Endometrial microvascular endothelial cells (primary cell): ENCODE data around the gene MIER1. TPM values are rescaled to one million over a fixed set of nuclear protein-coding genes. Genes with fewer than 3 reads are reported as not detected.
"Not testable (repeated sequence)": the region's sequence is repeated elsewhere in the genome, so short reads cannot be mapped to it uniquely, and the experiment has no call there.

Experiments
- in situ Hi-C: cut with HindIII; loops from 2 replicates; pipeline ENCODE4 v1.10.0; 2017; ENCODE audit warnings: low sequenced_read_pairs, low pct_unique_long_range_greater_than_20kb; ENCODE audit errors: inconsistent ontology term
- total RNA-seq: library from RNA; depleted of rRNA; stranded (reverse); fragments of >200 nt; gene quantifications from one replicate; pipeline ENCODE4 v1.2.3, GENCODE V29; 2015; ENCODE audit errors: inconsistent ontology term

Gene MIER1
- 24.5 TPM for total RNA-seq

DNA sequence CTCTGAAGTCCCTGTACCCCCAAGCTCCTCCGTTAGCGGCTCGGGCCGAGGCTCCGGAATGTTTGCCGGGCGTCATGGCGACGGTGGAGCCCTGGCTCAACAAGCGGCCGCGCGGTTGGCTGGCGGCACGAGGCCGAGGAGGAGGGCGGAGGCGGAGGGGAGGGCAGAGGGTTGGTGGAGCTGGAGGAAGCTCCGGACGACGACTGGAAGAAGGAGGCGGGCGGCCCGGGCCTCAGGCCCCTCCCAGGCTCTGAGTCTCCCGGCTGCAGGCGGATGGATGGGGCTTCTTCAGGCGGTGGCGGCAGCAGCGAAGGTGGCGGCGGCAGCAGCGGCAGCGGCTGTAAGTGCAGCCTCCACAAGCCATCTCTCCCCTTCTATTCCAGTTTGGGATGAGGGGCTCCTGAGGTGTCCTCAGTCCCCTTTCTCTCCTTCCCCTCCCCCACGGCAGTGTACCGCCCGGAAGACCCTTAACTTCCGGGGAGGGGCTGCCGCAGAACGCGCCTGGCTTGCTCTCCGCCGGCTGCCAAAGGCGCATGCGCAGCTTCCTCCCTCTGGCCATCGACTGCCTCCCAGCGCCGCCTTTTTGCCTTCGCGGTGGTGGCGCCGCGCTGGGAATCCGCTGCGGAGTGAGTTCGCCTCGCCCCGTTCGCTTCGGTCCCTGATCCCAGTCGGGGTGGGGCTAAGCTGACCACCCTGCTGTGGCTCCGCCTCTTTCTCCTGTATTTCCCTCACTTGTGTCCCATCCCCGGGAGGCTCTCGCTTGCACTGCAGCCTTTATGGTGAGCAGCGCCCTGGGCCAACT is at the start of gene MIER1, which contains the start of gene DNAI4:
Gene MIER1, plus strand, starts transcription at position 235 of the 802 bp plus-strand sequence. Its CDS starts 39 bp downstream, at position 274.
Gene DNAI4, minus strand, starts transcription at position 101 of the 802 bp plus-strand sequence. Its CDS starts 25 bp downstream, at position 76.
- in situ Hi-C loops, result no loop called here

DNA sequence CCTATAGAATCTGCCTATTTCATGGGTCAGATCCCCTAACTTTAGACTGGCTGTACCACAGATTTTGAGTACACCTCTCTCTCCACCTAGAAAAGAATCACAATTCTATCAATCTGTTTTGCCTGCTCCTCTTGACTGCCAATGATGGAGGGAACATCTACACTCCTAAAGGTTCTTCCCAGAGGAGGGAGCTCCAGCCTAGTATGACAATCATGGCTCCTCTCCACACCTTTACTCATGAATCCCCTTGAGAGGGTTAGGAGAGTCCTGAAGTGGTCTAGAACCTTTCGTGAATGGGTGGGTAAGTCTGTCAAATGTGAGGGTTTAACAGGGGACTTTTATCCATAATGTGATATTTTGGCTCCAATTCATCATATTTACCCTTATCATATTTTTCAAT is 48.1 kb upstream of the MIER1 start:
- in situ Hi-C loops, result no loop called here

DNA sequence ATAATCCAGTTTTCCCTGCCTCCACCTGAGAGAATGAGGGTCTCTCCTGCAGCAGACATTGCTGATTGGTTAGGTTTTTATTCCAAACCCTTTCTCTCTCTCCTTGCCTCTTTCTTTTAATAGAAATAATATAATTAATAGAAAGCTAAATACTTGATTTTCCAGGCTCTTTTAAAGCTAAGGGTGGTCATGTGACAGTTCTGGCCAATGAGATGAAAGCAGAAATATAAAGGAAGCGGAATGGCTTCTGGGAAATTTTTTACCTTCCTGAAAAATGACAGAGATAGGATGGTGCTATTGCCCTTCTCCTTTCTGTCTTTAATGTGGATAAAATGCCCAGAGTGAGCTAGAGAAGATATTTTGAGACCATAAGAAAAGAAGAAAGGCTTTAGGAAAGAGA is 35.8 kb upstream of the MIER1 start:
- in situ Hi-C loops, result no loop called here

DNA sequence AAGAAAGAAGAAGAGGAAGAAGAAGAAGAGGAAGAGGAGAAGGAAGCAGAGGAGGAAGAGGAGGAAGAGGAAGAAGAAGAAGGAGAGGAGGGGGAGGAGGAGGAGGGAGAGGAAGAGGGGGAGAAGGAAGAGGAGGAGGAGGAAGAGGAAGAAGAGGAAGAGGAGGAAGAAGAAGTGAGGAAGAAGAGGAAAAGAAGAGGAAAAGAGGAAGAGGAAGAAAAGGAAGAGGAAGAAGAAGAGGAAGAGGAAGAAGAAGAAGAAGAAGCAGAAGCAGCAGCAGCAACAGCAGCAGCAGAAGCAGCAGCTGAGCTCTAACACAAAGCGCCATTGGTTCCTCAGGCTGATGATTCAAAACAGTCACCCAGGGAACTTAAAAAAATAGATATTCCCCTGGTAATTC is 34.2 kb upstream of the MIER1 start:
- in situ Hi-C loops, result no loop called here

DNA sequence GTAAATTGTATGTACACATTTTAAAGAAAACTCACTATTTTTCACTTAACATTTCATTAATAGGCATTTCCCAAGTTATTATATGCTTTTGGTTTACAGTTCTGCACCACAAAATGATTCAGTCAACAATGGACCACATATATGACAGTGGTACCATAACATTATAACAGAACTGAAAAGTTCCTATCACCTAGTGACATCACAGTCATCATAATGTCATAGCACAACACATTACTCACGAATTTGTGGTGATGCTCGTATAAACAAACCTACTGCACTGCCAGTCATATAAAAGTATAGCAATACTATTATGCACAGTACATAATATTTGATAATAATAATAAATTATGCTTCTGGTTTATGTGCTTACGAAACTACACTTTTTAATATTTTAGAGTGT is 31.1 kb upstream of the MIER1 start:
- in situ Hi-C loops, result no loop called here

DNA sequence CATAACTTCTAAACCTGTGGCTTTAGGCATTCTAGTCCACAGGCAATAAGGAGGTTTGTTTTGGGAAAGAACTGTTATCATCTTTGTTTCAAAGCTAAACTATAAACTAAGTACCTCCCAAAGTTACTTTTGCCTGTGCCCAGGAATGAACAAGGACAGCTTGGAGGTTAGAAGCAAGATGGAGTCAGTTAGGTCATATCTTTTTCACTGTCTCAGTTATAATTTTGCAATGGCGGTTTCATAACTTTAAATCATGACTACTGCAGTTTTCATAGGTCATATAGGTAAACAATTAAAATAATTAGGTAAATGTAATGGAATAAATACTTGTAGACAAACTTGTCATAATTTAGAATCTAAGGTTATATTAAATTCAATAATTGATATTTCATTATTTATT is 9.6 kb upstream of the MIER1 start:
- in situ Hi-C loops, result not testable (repeated sequence)

DNA sequence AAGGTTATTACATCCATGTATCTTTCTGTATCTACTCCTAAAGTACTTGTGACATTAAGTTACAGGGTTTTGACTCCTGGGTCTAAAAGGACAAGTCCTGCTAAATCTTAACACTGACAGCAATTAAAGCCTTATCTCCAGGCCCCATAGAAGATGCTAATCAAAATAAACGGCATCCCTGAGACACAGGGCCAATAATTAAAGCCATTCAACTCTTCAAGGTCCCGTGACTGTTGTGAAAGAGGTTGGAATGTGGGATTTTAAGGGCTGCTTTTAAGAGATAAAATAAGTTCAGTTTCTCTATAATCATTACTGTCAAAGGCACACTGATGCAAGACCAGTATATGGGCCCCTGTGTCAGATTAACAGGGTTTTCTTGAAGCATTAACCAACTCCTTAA is 8.5 kb upstream of the MIER1 start:
- in situ Hi-C loops, result no loop called here

DNA sequence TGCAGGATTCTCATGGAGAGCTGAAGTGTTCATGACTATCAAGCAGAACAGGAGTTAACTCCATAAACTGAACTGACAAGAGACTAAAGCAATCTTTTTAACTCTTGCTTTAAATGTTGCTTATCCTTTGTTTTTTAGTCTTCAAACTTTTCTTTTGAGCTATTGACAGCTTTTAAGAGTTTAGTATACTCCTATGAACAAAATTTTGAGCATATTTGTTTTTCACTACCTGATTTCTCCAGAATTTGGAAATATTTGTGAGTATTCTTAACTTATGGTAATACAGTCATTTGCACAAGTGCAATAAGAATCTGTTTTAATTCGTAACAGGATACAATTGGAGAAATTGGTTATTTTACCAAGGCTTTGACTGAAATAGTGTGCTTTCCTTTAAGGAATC is 7.3 kb upstream of the MIER1 start:
- in situ Hi-C loops, result no loop called here

DNA sequence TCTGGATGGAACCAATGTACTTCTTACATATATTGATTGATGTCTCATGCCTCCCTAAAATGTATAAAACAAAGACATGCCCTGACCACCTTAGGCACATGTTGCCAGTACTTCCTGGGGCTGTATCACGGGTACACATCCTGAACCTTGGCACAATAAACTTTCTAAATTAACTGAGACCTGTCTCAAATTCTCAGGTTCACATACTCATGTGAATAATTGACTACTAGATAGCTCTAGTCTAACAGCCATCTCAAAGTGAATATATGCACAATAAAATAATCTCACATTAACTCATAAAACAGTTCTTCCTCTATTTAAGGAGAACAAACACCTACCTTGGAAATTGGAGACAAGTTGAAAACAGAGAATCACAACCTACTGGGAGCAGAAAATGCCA is 5.7 kb upstream of the MIER1 start:
- in situ Hi-C loops, result no loop called here

DNA sequence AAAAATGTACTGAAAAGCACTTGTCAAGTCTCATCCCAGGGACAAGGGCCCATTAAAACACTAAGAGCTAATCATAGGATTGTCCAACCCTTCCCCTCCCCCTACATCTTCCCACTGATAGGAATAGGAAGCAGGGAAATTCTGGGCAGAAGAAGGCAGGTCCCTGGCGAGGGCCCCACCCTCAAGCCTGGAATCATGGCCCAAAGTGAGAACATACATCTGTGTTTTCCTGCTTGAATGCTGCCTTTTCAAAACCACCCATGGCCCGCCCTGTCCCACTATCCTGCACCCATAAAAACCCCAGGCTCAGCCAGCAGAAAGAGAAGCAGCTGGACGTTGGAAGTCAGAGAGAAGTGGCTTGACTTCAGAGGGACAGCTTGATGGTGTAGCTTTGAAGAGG is 5.0 kb upstream of the MIER1 start:
- in situ Hi-C loops, result no loop called here

DNA sequence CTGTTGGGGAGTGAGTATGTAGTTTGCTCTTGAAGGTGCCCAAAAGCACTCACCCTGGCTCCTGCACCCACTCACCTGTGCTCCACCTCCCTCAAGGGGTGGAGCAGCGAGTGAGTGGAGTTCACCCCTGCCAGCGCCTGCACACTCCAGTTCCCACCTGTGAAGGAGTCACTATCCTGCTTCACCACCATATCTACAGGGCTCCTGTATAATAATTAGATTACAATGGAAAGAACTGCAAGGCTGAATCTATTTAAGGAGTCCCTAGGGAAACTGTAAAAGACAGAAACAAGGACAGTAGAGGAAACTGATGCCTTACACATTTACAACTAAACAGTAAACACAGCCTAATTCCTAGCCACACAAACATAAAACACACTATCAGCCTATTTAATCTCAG is 4.2 kb upstream of the MIER1 start:
- in situ Hi-C loops, result no loop called here

DNA sequence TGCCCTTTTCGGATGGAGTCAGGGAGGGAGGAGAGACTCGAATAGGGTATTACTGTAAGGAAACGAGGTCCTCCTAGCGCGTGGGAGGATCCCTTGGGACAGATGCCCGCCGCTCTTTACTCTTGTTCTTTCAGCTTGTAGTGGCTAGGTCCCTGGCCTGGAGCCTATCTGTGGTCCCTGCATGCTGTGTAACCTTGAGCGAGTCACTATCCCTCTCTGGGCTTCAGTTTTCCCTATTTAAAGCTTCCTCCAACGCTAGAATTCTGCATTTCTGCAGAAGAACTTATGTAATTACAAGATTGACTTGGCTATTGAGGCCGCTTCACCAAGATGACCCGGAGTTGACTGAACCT is 744 bp downstream of the MIER1 start:
- in situ Hi-C loops, result no loop called here

DNA sequence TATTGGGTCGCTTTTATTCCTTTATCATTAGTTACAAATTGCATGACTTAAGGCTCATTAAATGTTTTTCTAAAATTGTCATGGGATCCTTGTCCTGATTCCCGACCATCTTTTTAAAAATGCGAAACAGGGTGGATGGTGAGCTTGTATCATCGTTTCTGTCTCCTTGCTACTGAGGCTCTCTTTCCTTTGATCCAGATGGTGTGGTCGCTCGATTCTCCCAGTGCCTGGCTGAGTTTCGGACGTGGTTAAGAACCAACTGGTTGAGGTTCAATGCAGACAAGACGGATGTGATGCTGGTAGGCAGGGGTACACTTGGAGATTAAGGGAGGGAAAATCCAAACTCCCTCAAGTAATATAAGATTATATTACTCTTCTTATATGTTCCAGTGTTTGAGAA is 1.2 kb downstream of the MIER1 start:
- in situ Hi-C loops, result no loop called here

DNA sequence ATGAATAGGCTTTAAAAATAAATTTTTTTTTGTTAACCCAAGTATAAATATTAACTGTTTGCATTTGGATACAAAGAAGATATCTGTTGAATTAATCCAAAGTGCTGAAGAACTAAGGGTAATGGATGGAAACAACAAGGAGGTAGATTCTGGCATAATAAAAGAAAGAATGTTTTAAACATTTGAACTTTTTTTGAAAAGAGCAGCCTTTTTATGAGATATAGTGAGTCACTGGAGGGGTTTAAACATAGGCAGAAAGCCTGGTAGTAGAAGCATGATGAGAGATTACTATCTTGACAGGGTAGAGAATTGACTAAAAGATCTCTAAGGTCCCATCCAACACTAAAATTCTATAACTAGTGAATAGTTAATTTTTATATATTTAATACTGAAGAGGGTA is 2.7 kb downstream of the MIER1 start:
- in situ Hi-C loops, result no loop called here

DNA sequence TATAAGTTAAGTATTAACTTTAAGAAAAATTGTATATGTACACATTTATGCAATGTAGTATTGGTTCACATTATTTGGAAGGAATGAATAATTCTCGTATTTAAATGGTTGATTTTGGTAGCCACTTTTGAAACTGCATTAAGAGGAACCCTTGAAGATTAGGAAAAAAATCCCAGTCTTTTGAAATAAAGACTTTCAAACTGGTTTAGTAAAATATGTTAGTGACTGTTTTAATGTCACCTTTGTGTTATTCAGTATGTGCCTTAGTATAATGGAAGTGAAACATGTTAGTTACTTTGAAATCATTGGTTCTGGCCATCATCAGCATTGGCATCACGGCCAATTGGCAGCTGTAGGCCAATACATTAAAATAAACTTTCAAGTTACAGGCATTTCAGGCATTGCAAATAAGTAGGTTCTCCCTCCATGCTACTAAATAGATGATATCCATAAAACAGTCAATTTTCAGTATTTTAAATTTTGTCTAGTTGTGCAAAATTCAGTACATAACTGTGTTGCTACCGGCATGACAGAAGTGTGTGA is 4.4 kb downstream of the MIER1 start:
- in situ Hi-C loops, result no loop called here

DNA sequence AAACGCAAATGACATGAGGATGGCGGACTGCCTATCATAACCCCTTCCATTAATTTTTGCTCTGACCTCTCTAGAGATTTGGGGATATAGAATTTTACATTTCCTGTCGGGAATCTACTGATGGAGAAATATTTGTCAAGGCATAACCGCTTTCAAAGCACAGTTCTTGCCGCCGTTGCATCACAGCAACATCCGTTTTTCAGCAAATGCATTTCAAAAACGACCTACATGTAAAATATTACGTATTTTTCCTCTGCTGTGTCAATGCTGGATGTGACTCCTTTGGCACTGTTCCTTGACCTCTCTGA is 4.9 kb downstream of the MIER1 start:
- in situ Hi-C loops, result no loop called here

DNA sequence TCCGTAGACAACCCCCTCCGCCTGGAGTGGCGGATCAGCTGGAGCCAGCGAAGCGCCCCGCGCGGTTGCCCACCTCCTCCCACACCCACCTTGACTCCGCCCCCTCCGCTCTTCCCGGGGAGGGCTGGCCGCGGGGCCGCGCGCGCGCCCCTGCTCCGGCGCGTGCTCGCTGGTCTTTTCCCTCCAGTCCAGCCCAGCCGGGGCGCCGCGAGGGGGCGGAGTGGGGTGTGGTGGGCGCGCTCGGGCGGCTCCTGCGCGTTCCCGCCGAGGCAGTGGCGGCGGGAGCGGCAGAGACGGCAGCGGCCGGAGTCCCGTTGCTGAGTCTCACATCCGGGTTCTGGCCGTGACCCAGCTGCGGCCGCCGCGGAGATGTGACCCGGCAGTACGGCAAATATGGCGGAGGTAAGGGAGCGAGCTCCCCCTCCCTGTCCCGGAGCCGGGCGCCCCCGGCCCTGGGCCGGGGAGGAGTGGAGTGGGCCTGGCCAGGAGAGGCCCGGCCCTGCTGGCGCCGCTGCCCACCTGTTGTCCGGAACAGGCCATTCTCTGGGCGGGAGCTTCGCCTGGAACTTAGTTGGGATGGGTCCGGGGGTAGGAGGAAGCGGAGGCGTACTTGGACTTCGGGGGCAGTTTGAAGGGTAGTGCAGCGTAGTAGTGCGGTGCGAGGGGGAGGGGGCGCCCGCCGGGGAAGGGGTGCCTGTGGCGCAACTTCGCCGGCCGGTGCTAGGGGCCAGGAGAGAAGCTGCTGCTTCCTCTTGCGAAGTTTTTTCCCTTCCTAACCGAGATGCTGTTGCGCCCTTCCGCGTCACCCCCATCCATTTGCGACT is 5.4 kb downstream of the MIER1 start:
- in situ Hi-C loops, result no loop called here

DNA sequence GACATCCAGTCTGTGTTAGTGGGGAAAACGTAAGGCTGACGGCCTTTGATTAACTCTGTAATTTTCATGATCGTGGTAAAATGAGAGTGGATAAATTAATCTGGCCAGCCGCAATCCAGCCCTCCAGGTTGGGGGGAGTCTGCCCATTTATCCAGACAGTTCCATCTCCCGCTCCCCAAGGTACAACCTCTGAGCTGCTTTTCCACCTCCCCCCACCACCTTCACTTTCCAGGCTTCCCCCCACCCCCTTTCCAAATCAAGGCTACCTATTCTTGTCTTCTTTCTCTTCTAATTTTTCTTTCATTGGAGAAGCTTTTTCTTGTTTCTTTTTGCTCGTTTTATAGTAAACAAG is 6.0 kb downstream of the MIER1 start:
- in situ Hi-C loops, result no loop called here

DNA sequence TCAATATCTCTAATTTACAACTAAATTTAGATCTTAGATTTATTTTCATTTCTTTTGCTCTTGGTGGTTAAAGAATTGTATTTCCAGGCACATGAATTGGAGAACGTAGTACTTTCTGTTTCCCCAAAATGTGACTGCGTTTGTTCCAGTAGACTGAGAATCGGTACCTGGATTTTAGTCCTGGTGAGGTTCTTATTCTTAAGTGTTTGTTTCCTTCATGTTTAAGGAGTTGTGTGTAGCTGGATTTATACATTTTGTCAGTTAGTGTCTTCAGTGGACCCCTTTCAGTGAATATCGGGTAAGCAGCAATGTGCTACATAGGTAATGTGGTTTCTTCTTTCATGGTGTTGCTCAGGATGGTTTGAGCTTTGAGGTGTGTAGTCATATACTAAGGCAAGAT is 6.8 kb downstream of the MIER1 start:
- in situ Hi-C loops, result no loop called here

DNA sequence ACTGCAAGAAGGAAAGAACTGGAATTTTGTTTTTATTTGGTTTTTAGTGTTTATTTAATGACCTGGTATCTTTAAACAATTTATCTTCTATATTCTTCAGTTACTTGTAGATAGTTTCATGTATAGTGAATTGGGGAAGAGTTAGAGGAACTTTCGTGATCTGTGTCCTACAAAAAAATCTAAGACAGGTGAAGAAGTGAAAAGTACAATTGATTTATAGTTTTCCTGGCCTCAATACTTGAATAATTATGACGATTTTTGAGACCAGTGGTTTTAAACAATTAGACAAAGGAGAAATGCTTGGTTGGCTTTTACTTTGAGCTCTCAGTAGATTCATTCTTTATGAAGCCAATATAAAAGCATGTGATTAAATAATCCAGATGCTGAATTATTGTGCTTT is 7.5 kb downstream of the MIER1 start:
- in situ Hi-C loops, result no loop called here
